IMR-90 (cell line): ENCODE measurements around the gene MANSC4. TPM values are rescaled to one million over a fixed set of nuclear protein-coding genes. Genes with fewer than 3 reads are reported as not detected.

ENCODE experiments used
- ATAC-seq: fragments of 200-7000 bp; cut with Tn5 transposase; 2 replicates; pipeline ENCODE4 v1.9.1; 2020; ENCODE audit warnings: low read depth, mild to moderate bottlenecking, moderate library complexity
- BruUV-seq: library from RNA; stranded (reverse); fragments of 400-500 nt; replicated peaks from 2 replicates; lab custom pipeline; 2021; lab: Mats Ljungman, UMichigan
- CTCF ChIA-PET: fragments of 300-600 bp; formaldehyde crosslinking; extraction: SDS; loops from one replicate; lab custom pipeline; 2021; ENCODE audit warnings: antibody characterized with exemption; lab: Yijun Ruan, JAX
- POLR2A ChIA-PET: fragments of 300-600 bp; sonication (Branson Sonifier 250); formaldehyde crosslinking; loops from one replicate; lab custom pipeline; 2022; ENCODE audit warnings: antibody characterized with exemption; ENCODE audit not compliant: unreplicated experiment; lab: Charles Lee
- DNase-seq: peaks from one replicate; pipeline ENCODE4 v3.0.0; 2013
- H2AFZ ChIP-seq: replicated peaks from 2 replicates; pipeline ENCODE3; 2013; ENCODE audit warnings: low read length, mild to moderate bottlenecking; ENCODE audit not compliant: poor library complexity
- H2AK5ac ChIP-seq: 2 replicates; pipeline ENCODE4 v1.6.1; 2013; ENCODE audit warnings: low read depth, low read length, inconsistent platforms
- H2AK9ac ChIP-seq: replicated peaks from 2 replicates; pipeline ENCODE3; 2013; ENCODE audit warnings: mild to moderate bottlenecking, low read depth, low read length, moderate library complexity; ENCODE audit not compliant: poor library complexity
- H2BK120ac ChIP-seq: 2 replicates; pipeline ENCODE4 v1.6.1; 2013; ENCODE audit warnings: low read depth, low read length, inconsistent platforms
- H2BK15ac ChIP-seq: 3 replicates; pipeline ENCODE4 v1.6.1; 2013; ENCODE audit warnings: low read depth, low read length, inconsistent platforms
- H2BK20ac ChIP-seq: 2 replicates; pipeline ENCODE4 v1.6.1; 2013; ENCODE audit warnings: low read depth, mild to moderate bottlenecking, inconsistent platforms, low read length, moderate library complexity
- H2BK5ac ChIP-seq: 2 replicates; pipeline ENCODE4 v1.6.1; 2013; ENCODE audit warnings: mild to moderate bottlenecking, low read depth, low read length, inconsistent platforms; ENCODE audit not compliant: poor library complexity, severe bottlenecking
- H3K14ac ChIP-seq: replicated peaks from 2 replicates; pipeline ENCODE4 v1.6.1; 2013; ENCODE audit warnings: low read depth, low read length, inconsistent platforms
- H3K18ac ChIP-seq: 2 replicates; pipeline ENCODE4 v1.6.1; 2013; ENCODE audit warnings: low read depth, low read length, control low read depth
- H3K23ac ChIP-seq: 2 replicates; pipeline ENCODE4 v1.6.1; 2013; ENCODE audit warnings: low read depth, low read length, inconsistent platforms
- H3K27ac ChIP-seq: 2 replicates; pipeline ENCODE4 v1.5.1; 2013; ENCODE audit warnings: mild to moderate bottlenecking, control low read depth, low read length; ENCODE audit not compliant: insufficient read depth
- H3K27me3 ChIP-seq: 2 replicates; pipeline ENCODE4 v1.6.1; 2013; ENCODE audit warnings: low read length; ENCODE audit not compliant: control insufficient read depth, insufficient read depth
- H3K36me3 ChIP-seq: 2 replicates; pipeline ENCODE4 v1.6.1; 2013; ENCODE audit warnings: low read length, mixed read lengths; ENCODE audit not compliant: control insufficient read depth, insufficient read depth
- H3K4ac ChIP-seq: 2 replicates; pipeline ENCODE4 v1.6.1; 2013; ENCODE audit warnings: low read depth, low read length, inconsistent platforms
- H3K4me1 ChIP-seq: 2 replicates; pipeline ENCODE4 v1.6.1; 2013; ENCODE audit warnings: low read length, mixed read lengths; ENCODE audit not compliant: control insufficient read depth, insufficient read depth
- H3K4me2 ChIP-seq: 2 replicates; pipeline ENCODE4 v1.6.1; 2013; ENCODE audit warnings: low read depth, mild to moderate bottlenecking, control low read depth, low read length, moderate library complexity
- H3K4me3 ChIP-seq: 2 replicates; pipeline ENCODE4 v1.5.1; 2013; ENCODE audit warnings: low read depth, mild to moderate bottlenecking, control low read depth, low read length, moderate library complexity; ENCODE audit not compliant: insufficient read depth
- H3K56ac ChIP-seq: 2 replicates; pipeline ENCODE4 v1.6.1; 2013; ENCODE audit warnings: low read length, inconsistent platforms; ENCODE audit not compliant: insufficient read depth; ENCODE audit errors: extremely low read depth
- H3K79me1 ChIP-seq, 2 experiments: 2 replicates each; pipeline ENCODE4 v1.6.1; 2013; ENCODE audit warnings: low read length in 2 of 2, inconsistent platforms in 1 of 2, low read depth in 1 of 2
- H3K9ac ChIP-seq: 2 replicates; pipeline ENCODE4 v1.6.1; 2013; ENCODE audit warnings: low read depth, low read length, control low read depth
- H3K9me1 ChIP-seq: 2 replicates; pipeline ENCODE4 v1.6.1; 2013; ENCODE audit warnings: low read length, inconsistent platforms; ENCODE audit not compliant: insufficient read depth
- H3K9me3 ChIP-seq: 2 replicates; pipeline ENCODE4 v1.6.1; 2013; ENCODE audit warnings: low read length; ENCODE audit not compliant: control insufficient read depth, insufficient read depth
- H4K20me1 ChIP-seq: 2 replicates; pipeline ENCODE4 v1.6.1; 2013; ENCODE audit warnings: low read length, inconsistent platforms; ENCODE audit not compliant: insufficient read depth
- H4K5ac ChIP-seq: 2 replicates; pipeline ENCODE4 v1.6.1; 2013; ENCODE audit warnings: mild to moderate bottlenecking, low read depth, low read length, control low read depth
- H4K8ac ChIP-seq, 2 experiments: 2 replicates each; pipeline ENCODE4 v1.6.1; 2013; ENCODE audit warnings: low read depth in 2 of 2, low read length in 2 of 2, control low read depth in 1 of 2, inconsistent platforms in 1 of 2
- H4K91ac ChIP-seq: 2 replicates; pipeline ENCODE4 v1.6.1; 2013; ENCODE audit warnings: low read depth, low read length, inconsistent platforms; ENCODE audit not compliant: insufficient read depth
- BHLHE40 ChIP-seq: fragments of 150-350 bp; IDR thresholded peaks from 2 replicates; pipeline ENCODE4 v1.6.1; 2016; ENCODE audit warnings: mild to moderate bottlenecking, low read depth, low read length
- CEBPB ChIP-seq: IDR thresholded peaks from 2 replicates; pipeline ENCODE4 v1.6.1; 2012; ENCODE audit warnings: low read depth, low read length, improper control_type of control experiment
- ELK1 ChIP-seq: fragments of 150-350 bp; IDR thresholded peaks from 2 replicates; pipeline ENCODE4 v1.6.1; 2016; ENCODE audit warnings: low read depth, mild to moderate bottlenecking, low read length, moderate library complexity, borderline replicate concordance
- FOS ChIP-seq: fragments of 150-350 bp; IDR thresholded peaks from 2 replicates; pipeline ENCODE4 v1.6.1; 2016; ENCODE audit warnings: low read depth, low read length
- NFE2L2 ChIP-seq: fragments of 150-350 bp; IDR thresholded peaks from 2 replicates; pipeline ENCODE4 v1.6.1; 2016; ENCODE audit warnings: low read depth, mild to moderate bottlenecking, low read length
- RAD21 ChIP-seq: IDR thresholded peaks from 2 replicates; pipeline ENCODE4 v1.6.1; 2012; ENCODE audit warnings: low read length, improper control_type of control experiment
- RCOR1 ChIP-seq: IDR thresholded peaks from 2 replicates; pipeline ENCODE4 v1.6.1; 2012; ENCODE audit warnings: mild to moderate bottlenecking, low read length, improper control_type of control experiment; ENCODE audit not compliant: insufficient replicate concordance
- USF2 ChIP-seq: fragments of 150-350 bp; IDR thresholded peaks from 2 replicates; pipeline ENCODE4 v1.6.1; 2017; ENCODE audit warnings: mild to moderate bottlenecking, antibody characterized with exemption, low read length, low read depth
- WGBS, 2 experiments: methylation state at CpG; one replicate each; pipeline versions ENCODE4 v1.1.5 to v1.1.7; 2013; ENCODE audit warnings: missing lambda C conversion rate in 2 of 2; ENCODE audit not compliant: insufficient read length in 1 of 2; ENCODE audit errors: extremely low coverage in 2 of 2; 5-methylcytosine and 5-hydroxymethylcytosine counted together
- dilution Hi-C: fragments of 300-500 bp; cut with HindIII; formaldehyde crosslinking; loops from one replicate; pipeline ENCODE4 v1.14.3; 2018; ENCODE audit warnings: low sequenced_read_pairs; ENCODE audit not compliant: unreplicated experiment
- in situ Hi-C: fragments of 300-500 bp; cut with MboI; formaldehyde crosslinking; loops from 3 replicates; pipeline ENCODE4 v1.14.3; 2019; ENCODE audit warnings: low sequenced_read_pairs, inconsistent platforms, mixed read lengths
- intact Hi-C: fragments of 100-400 bp; cut with micrococcal nuclease; formaldehyde crosslinking; loops from 2 replicates; pipeline ENCODE4 v1.10.0; 2022
- polyA plus RNA-seq, 3 experiments: library from polyadenylated mRNA; depleted of rRNA; stranded (reverse); fragments of >200 nt; gene quantifications; 2 replicates each; pipeline ENCODE4 v1.2.3, GENCODE V29; 2012; ENCODE audit warnings: low replicate concordance in 1 of 3
- total RNA-seq: library from RNA; depleted of rRNA; stranded (reverse); fragments of >200 nt; gene quantifications from 2 replicates; pipeline ENCODE4 v1.2.3, GENCODE V29; 2012

The MANSC4 gene
- total and polyA plus RNA-seq, 2 of the 4 experiments (the other 2 are of a cell fraction): not detected

GRCh38 chr12:27814851-27815591 is 35.0 kb upstream of the MANSC4 start:
- Histone ChIP-seq H3K4me3 (no peak overlapping the region), H3K4me1 (peaks cover 9% of the 10 kb centered on the region), H4K91ac (no peak overlapping the region), H3K79me1 (no peaks in the 10 kb centered on the region), H2AK5ac (no peak overlapping the region), H3K18ac (no peak overlapping the region; the same call in 1 of the 2 replicates), H3K9me3 (no peaks in the 10 kb centered on the region), H3K23ac (peak overlapping the region; percentile 11; the same call in 1 of the 2 replicates), H3K4me2 (peak overlapping the region; percentile 35; the same call in 1 of the 2 replicates), H3K9me1 (no peaks in the 10 kb centered on the region), H2AK9ac (no peak overlapping the region), H2BK5ac (no peak overlapping the region), H3K4ac (0 out of 2 replicates have a peak overlapping the region, but pooled peaks have one; percentile 19), H3K9ac (no peak overlapping the region), H3K14ac (0 out of 2 replicates have a peak overlapping the region, but pooled peaks have one; percentile 0), H3K36me3 (no peaks in the 10 kb centered on the region), H4K20me1 (no peaks in the 10 kb centered on the region), H3K27ac (no peak overlapping the region), H2BK15ac (no peak overlapping the region; the same call in 2 of the 3 replicates), H3K27me3 (no peaks in the 10 kb centered on the region), H4K5ac (peak overlapping the region; percentile 35; the same call in 1 of the 2 replicates), H2AFZ (peak overlapping the region; percentile 39), H4K8ac (peak overlapping the region in 1 of 2 experiments; percentile 6; a peak in 1 of 4 replicates), H3K56ac (no peak overlapping the region), H2BK20ac (peak overlapping the region; percentile 81; the same call in 1 of the 2 replicates), H2BK120ac (peak overlapping the region; percentile 65; the same call in 1 of the 2 replicates)
- no peak for ATAC-seq
- TF ChIP-seq FOS (no peak), RCOR1 (no peak), NFE2L2 (no peak), CEBPB (peak; percentile 62; the same call in 1 of the 2 replicates), BHLHE40 (no peak), USF2 (no peak), ELK1 (no peak), RAD21 (no peak)
- ChIA-PET CTCF (no interaction called here), POLR2A (no interaction called here)
- DNase-seq: peak; percentile 21
- dilution Hi-C loops (no loop called here), in situ Hi-C loops (no loop called here), intact Hi-C loops (no loop called here)
- WGBS, 2 experiments: no CpG with 5 or more reads among the region's 3 CpGs
- BruUV-seq: no TSS peak
